ENCODE measurements around the gene SOX5. TPM values are rescaled to one million over a fixed set of nuclear protein-coding genes. Genes with fewer than 3 reads are reported as not detected.

The SOX5 gene
- total and polyA plus RNA-seq, 12 donors = 0.17 to 4.3 (median 2.4) TPM

DNA sequence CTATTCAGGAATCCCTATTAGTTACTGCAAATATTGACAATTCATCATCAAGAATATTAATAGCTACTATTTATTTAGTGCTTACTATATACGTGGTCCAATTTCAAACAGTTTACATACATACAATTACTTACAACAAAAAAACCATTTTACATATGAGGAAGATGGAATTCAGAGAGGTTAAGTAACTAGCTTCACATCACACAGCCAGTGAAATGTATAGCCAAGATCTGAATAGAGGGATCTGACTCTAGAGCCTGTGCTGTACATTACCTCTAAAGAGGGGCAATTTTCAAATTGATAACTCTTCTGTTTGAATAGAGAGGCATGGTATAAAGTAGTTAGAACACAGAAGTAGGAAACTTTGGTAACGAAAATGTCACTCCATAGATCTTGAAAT lies 18.3 kb downstream of the SOX5 start:
- Histone ChIP-seq H3K4me1 (no peaks in the 10 kb centered on the region), H3K4me3 (no peak overlapping the region), H3K27me3 (no peaks in the 10 kb centered on the region), H3K27ac (no peak overlapping the region), H3K36me3 (no peaks in the 10 kb centered on the region), H3K9me3 (peaks cover 0 to 19% (median 3%) of the 10 kb centered on the region in 11 donors)
- TF ChIP-seq, protein P1, sequence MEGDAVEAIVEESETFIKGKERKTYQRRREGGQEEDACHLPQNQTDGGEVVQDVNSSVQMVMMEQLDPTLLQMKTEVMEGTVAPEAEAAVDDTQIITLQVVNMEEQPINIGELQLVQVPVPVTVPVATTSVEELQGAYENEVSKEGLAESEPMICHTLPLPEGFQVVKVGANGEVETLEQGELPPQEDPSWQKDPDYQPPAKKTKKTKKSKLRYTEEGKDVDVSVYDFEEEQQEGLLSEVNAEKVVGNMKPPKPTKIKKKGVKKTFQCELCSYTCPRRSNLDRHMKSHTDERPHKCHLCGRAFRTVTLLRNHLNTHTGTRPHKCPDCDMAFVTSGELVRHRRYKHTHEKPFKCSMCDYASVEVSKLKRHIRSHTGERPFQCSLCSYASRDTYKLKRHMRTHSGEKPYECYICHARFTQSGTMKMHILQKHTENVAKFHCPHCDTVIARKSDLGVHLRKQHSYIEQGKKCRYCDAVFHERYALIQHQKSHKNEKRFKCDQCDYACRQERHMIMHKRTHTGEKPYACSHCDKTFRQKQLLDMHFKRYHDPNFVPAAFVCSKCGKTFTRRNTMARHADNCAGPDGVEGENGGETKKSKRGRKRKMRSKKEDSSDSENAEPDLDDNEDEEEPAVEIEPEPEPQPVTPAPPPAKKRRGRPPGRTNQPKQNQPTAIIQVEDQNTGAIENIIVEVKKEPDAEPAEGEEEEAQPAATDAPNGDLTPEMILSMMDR (IDR thresholded peaks at IDR 0.05) = no peak
- ATAC-seq = no peak
- 91 to 94% methylated on average over 2 of the region's 2 CpGs for WGBS, 2 donors
- DNase-seq = no peak
- intact Hi-C loops (cut with DNase I) = no loop called here

- no peak for DNase-seq
- Histone ChIP-seq H3K36me3 (no peaks in the 10 kb centered on the region), H3K9me3 (peaks cover 0 to 19% (median 3%) of the 10 kb centered on the region in 11 donors), H3K4me1 (no peaks in the 10 kb centered on the region), H3K27me3 (no peaks in the 10 kb centered on the region), H3K4me3 (no peak overlapping the region), H3K27ac (no peak overlapping the region)
- intact Hi-C loops (cut with DNase I) = no loop called here
- WGBS, 2 donors = 85 to 86% methylated on average over 2 of the region's 2 CpGs
- TF ChIP-seq, protein P1 (IDR thresholded peaks at IDR 0.05) = no peak
- no peak for ATAC-seq
Measured at GRCh38 chr12:23930599-23930998, 18.9 kb downstream of the SOX5 start.

DNA sequence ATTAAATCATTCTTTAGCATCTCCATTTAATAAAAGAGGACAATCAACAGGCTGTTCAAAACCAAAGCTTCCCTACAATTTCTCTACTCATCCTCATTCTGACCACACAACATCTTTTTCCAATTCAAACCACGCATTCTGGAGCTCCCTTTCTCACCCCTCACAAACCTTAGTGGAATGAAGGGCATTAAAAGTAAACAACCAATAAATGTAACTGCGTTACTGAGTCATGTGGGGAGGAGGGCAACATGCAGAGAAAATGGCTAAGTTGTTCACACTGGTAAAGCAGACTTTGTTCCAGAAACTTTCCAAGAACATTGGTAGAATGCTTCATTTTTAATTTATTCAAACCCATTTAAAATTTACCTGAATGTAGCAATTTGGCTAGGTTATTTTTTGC lies 19.6 kb downstream of the SOX5 start:
- Histone ChIP-seq H3K27ac (no peak overlapping the region), H3K4me3 (no peak overlapping the region), H3K27me3 (no peaks in the 10 kb centered on the region), H3K36me3 (no peaks in the 10 kb centered on the region), H3K4me1 (no peaks in the 10 kb centered on the region), H3K9me3 (peaks cover 0 to 19% (median 3%) of the 10 kb centered on the region in 11 donors)
- no peak for ATAC-seq
- TF ChIP-seq, protein P1 (IDR thresholded peaks at IDR 0.05) = no peak
- DNase-seq = no peak
- 85 to 88% methylated on average over 2 of the region's 2 CpGs for WGBS, 2 donors
- intact Hi-C loops (cut with DNase I) = no loop called here

DNA sequence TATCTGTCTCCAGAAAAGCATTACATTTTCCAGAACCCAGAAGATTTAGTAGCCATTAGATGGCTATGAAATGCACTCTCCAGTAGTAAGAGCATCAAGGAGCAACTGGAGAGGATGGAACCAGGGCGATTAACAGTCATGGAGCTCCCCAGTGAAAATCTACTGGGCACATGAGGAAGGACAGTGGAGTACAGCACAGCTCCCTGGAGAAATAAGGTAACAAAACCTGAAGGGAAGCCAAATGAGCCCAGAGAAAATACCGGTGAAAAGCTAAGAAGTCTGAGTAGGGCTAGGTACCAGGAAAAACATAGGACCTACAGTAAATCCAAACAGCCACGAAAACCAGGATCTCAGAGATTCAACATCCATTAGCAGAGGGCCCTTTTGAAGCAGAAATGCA lies 21.6 kb downstream of the SOX5 start:
- no peaks in the 10 kb centered on the region for H3K36me3 ChIP-seq
- WGBS, 2 donors = 86% methylated on average over 3 of the region's 3 CpGs

More for the DNA sequence above, 21.6 kb downstream of the SOX5 start:
- H3K9me3 ChIP-seq = peaks cover 0 to 19% (median 3%) of the 10 kb centered on the region in 11 donors
- H3K4me3 ChIP-seq = no peak overlapping the region
- no peaks in the 10 kb centered on the region for H3K4me1 ChIP-seq
- TF ChIP-seq, protein P1 (IDR thresholded peaks at IDR 0.05) = no peak
- intact Hi-C loops (cut with DNase I) = no loop called here
- DNase-seq (no peak), ATAC-seq (no peak)
- no peak overlapping the region for H3K27ac ChIP-seq
- H3K27me3 ChIP-seq = no peaks in the 10 kb centered on the region

All from heart right ventricle (tissue), 16 donors.